NCI-H2227 (cell line): ENCODE results near the gene CEP112.

Source experiments
- DNase-seq: peaks from one replicate; lab custom pipeline; 2025; ENCODE audit not compliant: unreplicated experiment; lab: John Stamatoyannopoulos, UW

Gene CEP112

DNA sequence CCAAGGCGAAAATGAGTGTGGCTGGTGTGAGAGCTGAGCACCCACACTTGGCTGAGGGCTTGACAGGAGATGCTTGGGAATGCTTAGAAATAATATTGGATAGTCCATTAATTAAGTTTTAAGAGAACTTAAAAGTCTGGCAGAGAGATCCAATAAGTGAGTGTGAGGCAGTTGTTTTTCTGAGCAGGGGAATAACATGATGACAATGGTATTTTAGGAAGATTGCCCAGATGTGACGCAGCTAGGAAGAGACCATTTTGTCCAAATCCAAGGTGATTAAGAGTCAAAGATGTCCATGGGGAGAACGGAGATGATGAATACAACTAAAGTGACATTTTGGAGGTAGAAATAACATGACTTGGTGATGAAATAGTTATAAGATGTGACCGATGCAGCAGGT lies 527.7 kb downstream of the CEP112 start:
- no peak for DNase-seq

DNA sequence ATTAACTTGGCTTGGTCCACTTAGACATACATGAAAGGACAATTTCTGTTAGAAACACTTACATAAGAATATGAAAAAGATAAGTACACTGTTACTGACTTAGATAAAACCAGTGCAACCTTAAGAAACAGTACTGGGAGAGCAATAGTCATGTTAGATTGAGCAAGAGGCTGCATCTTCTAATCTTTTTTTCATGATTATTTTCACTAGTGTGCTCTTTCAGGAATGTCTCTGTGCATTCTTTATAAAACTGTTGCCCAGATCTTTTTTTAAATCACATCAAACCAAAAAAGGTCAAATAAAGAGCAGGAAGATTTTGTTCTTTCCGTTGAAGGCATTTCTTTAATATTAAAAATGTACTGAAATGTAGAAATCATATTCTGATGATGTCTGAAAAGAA lies 529.7 kb downstream of the CEP112 start:
- no peak for DNase-seq

DNA sequence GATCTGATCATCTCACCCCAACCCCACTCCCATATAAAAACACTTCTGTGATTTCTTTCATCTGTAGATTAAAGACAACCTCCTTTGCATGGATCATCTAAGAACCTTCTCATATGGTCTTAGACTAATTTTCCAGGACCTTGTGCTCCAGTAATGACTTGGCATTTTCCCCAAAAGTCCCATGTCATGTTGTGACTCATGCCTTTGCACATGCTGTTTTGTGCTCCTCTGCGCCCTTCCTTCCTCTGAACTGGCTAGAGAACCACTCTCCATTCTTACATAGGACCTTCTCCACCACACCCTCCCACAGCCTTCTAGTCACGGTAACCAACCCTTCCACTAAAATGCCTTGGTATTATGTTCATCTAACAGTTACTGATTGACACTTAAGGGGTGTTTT lies 531.0 kb downstream of the CEP112 start:
- DNase-seq = no peak

DNA sequence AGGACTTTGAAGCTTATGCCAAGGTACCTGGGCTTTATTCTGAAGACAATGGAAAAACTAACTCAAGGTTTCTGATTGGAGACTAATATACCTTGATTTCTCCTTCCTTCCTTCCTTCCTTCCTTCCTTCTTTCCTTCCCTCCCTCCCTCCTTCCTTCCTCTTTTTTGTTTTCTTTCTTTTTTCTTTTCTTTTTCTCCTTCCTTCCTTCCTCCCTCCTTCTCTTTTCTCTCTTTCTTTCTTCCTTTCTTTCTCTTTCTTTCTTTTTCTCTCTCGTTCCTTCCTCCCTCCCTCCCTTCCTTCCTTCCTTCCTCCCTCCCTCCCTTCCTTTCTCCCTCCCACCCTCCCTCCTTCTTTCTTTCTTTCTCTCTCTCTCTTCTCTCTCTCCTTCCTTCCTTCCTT lies 531.9 kb downstream of the CEP112 start:
- no peak for DNase-seq

DNA sequence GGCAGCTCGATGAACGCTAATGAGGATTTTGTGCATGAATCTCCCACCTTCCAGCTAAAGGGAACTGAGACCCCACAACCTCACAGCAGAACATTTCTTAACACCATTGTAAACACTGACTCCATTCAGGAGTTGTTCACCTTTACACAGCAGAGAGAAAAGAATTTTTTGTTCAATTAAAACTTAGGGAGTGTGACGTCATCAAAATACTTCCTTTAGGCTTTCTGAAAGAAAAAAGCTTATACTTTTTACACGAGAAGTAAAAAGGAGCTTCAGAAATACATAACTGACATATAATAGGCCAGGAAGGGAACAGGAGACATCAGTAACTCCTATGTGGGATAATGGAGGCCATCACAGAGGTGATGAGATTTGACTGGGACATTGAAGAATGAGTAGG lies 532.4 kb downstream of the CEP112 start:
- no peak for DNase-seq

DNA sequence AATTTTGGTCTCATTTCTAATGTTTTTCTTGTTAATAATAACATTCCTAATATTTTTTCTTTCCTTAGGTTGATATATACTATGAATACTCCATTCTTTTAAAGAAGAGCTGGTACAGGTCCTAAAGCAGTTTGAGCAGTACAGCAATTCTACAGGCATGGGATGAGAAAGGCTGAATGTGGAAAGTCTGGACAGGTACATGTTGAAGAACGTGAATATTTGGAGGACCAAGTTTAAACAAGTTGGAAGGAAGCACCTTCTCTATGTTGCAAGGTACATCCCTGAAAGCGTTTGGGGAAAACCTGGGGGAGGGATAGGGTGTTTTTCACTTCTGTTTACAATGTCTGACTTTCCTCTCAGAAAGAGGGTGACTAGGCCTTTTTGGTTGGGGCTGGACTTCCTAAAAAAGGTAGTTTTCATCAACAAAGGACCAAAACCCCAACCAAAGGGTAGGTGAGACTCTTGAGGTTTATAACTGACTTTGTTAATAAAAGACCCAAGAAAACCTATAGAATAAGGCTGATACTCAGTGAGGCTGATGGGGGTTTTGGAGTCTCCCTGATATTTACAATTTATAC lies 534.6 kb downstream of the CEP112 start:
- no peak for DNase-seq

DNA sequence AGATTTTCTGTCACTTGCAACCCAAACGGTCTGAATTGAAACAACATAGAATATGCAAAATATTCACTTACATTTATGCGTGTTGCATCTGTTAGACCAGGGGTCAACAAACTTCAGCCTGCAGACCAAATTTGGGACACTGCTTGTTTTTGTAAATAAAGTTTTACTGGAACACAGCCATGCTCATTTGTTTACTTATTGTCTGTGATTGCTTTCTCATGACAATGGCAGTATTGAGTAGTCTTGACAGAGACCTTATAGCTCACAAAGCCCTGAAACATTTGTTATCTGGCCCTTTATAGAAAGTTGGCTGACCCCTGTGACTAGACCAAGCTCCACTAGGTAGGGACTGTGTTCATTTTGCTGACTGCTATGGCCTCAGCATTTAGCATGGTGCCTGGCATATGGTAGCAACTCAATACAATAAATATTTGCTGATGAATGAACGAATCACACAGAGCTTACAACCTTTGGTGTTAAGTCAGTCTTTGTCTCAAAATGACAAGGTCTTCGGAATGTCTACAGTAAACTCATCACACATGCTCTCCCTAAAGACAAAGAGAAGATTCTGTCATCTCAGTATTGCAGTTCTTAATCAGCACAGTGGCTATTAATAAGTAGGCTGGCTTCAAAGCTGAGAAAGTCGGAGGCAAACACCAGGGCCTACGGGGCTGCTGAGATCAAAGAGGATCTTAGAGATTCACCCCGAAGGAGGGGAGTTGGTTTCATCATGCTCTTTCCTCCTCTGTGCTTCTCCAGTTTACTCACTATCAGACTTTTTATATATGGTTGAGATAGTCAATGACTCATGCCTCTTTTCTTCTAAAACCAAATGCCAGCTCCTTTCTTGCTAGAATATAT lies 535.3 kb downstream of the CEP112 start:
- DNase-seq = no peak

DNA sequence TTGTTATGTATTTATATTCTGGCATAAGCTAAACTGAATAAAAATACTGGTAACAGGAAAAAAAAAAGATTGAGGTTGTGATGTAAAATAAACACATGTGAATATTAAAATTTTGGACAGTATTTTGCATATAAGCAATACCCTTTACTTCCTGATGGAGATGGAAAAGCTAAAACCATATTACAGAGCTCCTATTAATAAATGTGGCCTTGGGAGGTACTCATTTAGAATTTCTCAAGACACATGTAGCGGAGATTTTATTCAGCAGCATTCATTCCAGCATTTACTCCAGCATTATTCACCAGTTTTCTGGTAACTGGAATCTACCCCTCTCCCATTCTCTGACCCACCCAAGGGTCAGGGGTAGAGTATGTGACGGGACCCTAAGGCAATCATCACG lies 536.2 kb downstream of the CEP112 start:
- no peak for DNase-seq

DNA sequence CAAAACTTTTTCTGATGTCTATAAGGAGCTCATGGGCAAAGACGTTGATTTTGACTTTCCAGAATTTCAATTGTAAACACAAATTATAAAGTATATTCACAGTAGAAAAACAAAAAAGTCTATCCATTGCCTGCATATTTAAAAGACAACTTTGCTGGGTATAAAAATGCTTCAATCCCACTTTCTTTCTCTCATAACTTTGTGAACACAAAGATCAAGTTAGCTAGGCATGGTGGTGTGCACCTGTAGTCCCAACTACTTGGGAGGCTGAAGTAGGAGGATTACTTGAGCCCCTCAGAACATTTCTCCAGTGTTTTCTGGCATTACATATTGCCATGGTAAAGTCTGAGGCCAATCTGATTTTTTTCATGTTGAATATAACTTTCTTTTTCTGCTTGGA lies 547.4 kb downstream of the CEP112 start:
- DNase-seq = no peak

DNA sequence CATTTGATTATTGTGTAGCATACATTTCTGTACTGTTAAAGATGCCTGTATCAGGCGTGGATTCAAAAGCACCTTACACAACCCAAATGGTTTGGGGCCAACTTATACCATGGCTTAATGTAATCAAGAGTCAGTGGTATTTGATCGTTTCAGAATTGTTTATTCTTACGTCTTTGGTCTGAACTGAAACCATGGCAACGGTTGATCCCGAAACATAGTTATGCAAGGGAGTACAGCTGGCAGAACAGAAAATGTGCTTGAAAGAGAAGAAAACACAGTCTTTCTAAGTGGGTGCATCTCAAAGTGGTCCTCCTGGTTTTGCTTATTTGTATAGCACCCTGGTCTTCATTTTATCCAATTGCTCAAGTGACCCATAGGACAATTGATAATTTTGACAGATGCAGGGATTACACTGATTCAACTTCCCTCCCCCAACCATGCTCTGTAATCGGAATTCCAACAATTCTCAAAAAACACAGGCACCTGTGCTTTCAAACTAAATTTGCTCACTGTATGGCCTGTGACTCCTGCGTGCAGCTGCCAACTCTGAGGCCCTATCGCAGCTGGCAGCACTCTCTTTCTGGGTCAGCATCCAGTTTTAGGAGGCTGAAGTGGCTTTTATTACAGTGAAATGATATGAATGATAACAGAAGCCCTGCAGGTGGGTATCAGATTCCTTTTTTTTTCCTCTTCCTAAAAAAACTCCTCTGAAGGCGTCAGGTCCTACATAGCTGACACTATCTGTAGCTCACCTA lies 553.5 kb downstream of the CEP112 start:
- DNase-seq = no peak

DNA sequence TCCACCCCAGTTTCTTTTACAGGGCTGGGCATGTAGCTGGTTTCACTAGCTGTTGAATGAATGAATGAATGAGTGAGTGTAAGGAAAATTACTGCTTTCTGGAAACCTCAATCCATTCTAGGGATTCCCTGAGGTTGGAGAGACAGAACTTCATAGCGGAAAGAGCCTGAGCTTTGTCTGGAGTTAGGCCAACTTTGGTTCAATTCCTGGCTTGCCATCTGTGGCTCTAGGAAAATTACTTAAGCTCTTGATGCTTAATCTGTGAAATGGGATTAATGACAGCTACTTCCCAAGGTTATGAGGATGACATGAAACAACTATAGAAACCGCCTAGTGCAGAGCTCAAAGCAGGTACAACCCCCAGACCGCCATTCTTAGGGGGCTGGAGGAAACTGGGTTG lies 554.1 kb downstream of the CEP112 start:
- DNase-seq = no peak

DNA sequence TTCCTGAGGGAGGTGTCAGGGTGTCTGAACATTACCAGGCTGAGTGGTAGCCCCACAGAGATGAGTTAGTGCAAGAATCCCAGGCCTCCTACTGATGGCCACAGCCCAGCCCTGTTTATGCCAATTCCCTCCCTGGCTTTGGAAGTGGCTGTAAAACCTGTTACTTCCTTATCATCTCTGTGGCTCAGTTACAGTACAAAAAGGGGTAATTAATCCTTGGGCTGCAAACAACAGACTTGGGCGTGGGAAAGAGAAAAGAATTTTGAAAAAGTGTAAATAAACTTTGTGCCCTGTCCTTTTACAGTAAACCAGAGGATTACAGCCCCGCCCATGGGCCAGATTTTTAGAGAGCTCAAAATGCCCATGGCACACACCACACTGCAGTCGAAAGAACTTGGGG lies 557.4 kb downstream of the CEP112 start:
- DNase-seq = no peak

DNA sequence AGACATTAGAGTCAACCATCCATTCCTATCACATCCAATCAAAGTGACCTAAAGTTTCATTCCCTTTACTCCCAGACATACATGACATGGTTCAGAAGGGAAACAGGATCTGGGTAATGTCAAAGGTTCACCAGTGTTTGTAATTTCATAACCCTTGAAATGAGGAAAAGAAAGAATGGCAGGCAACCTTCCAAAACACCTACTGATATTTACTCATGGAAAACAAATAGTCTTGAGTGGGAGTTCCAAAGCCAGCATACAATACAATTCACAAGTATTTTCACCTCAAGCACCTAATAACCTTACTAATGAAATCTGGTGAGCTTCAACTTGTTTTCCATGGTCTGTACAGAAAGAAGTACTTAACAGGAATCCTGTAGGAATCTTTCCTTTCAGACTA lies 557.9 kb downstream of the CEP112 start:
- no peak for DNase-seq

DNA sequence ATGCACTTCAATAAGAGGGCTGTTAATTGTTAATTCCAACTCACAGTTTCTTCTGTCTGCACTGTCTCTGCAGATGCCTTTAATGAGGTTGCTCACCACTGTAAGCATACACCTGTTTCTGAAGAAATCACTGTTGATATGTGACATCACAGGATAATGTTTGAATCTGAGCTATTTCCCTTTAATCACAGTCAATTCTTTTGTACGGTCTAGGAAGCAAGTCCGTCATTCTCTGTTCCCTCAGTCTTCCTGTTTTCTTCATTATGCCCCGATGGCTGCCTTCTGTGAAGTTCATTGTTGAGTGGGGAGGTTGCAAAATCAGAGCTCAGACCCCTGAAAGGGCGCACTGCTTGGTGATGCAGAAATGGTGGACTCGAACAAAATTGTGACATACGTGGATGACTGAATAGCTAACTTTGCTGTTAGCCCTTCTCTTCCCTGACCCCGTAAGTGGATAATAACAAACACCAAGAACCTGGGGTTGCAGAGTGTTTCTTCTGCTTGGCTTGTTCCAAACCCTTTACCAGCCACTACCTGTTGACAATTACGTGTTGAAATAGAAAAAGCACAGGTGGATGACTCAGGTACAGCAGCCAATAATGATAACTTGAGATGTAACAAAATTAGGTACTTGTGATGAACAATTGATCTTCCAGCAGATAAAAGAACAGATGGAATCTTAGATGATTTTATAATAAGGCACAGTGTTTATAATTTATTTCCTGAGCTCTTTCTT lies 558.6 kb downstream of the CEP112 start:
- no peak for DNase-seq

DNA sequence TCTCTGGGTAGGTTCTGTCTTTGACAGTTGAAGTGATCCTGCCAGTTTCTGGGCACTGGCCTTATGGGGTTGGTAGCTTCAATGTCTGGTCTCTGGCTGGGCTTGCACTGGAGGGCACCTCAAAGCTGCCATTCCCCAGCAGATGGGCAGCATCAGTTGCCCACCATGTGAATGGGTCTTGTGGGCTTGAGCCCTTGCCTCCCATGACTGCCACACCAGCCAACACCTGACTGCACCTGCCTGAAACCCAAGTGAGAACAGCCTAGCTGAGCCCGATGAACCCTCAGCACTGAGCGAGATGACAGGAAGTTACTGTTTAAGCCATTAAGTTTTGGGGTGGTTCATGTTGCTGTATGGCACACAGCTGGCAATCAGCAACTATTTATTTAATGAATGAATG lies 561.4 kb downstream of the CEP112 start:
- DNase-seq = no peak

DNA sequence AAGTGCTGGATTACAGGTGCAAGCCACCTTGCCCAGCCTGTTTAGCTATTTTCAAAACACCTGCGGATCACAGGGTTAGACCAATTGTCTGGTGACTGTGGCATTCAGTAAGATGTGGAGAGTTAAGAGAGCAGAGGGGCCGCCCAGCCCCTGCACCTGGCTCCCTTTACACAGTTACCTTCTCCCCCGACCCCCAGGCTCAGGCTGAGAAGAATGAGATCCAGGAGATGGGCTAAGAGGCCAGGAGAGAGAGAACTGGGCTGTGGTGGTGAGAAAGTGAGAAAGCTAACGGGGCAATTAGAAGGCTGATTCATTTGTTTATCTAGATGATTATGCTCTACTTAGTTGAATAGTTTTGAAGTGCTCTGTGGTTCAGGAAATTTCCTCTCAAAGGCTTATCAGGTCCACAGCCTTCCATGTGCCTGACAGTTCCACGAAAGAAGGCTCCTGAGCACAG lies 562.7 kb downstream of the CEP112 start:
- DNase-seq = no peak

DNA sequence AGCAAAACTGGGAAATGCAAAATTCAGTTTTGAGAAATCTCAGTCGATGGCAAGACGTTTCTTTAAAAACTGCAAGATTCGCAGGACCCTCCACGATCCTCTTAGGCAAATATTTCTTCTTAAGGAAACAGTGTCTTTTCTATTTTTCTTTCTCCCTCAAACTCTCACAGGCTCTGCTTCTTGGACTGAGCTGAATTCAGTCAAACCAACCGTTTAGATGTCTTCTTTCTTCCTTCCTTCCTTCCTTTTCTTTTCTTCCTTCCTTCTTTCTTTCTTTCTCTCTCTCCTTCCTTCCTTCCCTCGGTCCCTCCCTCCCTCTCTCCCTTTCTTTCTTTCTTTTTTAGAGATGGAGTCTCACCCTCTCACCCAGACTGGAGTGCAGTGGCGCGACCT lies 563.3 kb downstream of the CEP112 start:
- DNase-seq = no peak

DNA sequence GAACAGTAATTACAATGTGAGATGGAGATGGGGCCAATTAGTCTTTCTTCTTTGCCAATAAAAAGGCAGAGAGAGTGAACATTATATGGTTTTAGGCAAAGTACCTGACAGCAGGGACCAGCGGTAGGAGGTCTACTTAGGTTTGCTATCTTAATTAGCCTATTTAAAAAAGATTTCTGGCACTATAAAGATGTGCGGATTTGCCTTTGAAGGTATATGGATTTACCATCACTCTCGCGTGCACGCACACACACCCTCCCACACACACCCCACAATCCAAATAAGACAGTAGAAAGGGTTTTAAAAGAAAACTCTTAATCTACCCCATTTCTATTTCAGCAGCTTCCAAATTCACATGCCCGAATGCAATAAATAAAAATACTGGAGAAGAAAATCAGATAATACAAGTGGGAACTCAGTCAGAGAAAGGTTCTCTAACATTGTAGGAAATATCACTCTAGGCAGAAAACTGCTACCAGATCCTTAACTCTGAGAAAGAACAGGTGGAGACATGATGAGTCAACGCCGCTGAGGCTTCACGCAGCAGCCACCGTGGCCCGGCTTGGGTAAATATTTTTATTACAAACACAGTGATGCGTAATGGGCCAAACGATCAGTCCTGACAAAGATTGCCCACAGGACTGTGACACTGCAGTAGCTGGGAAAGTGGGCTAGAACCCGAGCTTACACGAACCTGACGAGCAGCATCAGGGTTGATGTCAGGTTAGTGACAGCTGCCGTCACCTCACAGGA lies 563.9 kb downstream of the CEP112 start:
- no peak for DNase-seq

DNA sequence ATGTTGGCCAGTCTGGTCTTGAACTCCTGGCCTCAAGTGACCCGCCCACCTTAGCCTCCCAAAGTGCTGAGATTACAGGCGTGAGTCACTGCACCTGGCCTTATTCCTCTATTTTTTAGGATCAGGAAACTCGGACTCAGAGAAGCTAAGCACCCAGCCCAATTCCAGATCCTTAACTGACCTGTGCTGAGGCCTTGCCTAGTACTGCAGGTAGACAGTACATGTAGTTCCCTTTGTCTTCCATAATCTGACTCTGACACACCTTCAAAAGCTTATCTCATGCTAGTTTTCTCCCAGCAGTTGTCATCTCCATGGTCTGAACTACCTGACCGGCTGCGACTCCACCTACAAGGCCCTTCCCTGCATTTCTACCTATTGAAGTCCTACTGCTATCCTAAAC lies 564.8 kb downstream of the CEP112 start:
- DNase-seq = no peak

DNA sequence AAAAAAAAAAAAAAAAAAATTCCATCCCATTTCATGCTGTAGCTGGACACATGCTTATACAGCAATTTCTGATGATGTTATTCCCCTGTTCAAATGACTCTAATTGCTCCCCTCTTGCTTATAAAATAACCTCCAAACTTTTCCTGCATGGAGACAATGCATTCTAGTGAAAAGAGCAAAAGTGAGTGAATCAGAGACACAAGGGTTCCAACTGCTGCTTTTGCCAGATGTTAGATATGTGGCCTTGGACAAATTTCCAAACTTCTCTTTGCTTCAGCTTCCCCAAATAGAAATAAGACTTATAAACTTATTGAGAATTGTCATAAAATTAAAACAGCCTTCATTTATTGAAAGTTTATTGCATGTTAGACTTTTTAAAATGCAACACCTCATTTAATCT lies 565.5 kb downstream of the CEP112 start:
- DNase-seq = no peak

DNA sequence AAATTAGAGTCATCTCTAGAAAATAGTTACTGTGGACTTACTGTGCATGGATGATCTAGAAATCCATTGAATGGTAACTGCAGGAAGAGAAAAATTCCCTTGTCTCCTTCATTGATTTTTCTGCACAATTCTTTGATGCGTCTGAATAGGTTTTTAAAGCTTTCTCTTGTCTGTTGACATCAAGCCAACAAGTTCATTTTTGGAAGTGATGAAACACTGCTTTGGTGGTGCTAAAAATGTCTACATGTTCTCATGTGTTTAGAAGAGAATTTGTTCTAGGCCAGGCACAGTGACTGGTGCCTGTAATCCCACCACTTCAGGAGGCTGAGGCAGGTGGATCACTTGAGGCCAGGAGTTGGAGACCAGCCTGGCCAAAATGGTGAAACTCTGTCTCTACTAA lies 573.4 kb downstream of the CEP112 start:
- DNase-seq = no peak
